Tongue (tissue), 2 donors: ENCODE results near the gene FOXL1. TPM values are rescaled to one million over a fixed set of nuclear protein-coding genes. Genes with fewer than 3 reads are reported as not detected.
"Not testable (repeated sequence)": the region's sequence is repeated elsewhere in the genome, so short reads cannot be mapped to it uniquely, and the experiment has no call there.

Experiments
- DNase-seq: peaks from one replicate; pipeline ENCODE4 v3.0.0-alpha.2; 2015
- total RNA-seq: library from RNA; depleted of rRNA; stranded (reverse); fragments of >200 nt; gene quantifications from one replicate; pipeline ENCODE4 v1.2.3, GENCODE V29; 2014

The FOXL1 gene
- total RNA-seq, 1 donor from 2014 or later: 1.8 TPM

GRCh38 chr16:86581458-86581857 lies 3.1 kb downstream of the FOXL1 start:
- DNase-seq: no peak

GRCh38 chr16:86584071-86584685 lies 5.8 kb downstream of the FOXL1 start:
- no peak for DNase-seq

GRCh38 chr16:86584726-86585721 lies 6.7 kb downstream of the FOXL1 start:
- no peak for DNase-seq

GRCh38 chr16:86585821-86586611 lies 7.7 kb downstream of the FOXL1 start:
- no peak for DNase-seq

GRCh38 chr16:86587487-86587886 lies 9.1 kb downstream of the FOXL1 start:
- DNase-seq: no peak

GRCh38 chr16:86587955-86588354 lies 9.6 kb downstream of the FOXL1 start:
- not testable (repeated sequence) for DNase-seq

- DNase-seq: no peak
Observed at GRCh38 chr16:86590501-86591144, 12.3 kb downstream of the FOXL1 start.

GRCh38 chr16:86591270-86591669 lies 12.9 kb downstream of the FOXL1 start:
- DNase-seq: no peak

- DNase-seq: no peak
Observed at GRCh38 chr16:86593913-86594620, 15.7 kb downstream of the FOXL1 start.

GRCh38 chr16:86594721-86595120 lies 16.4 kb downstream of the FOXL1 start:
- DNase-seq: no peak

- DNase-seq: no peak
Observed at GRCh38 chr16:86595983-86596605, 17.7 kb downstream of the FOXL1 start.

GRCh38 chr16:86597126-86597879 lies 19.0 kb downstream of the FOXL1 start:
- no peak for DNase-seq

- no peak for DNase-seq
Observed at GRCh38 chr16:86597880-86598606, 19.7 kb downstream of the FOXL1 start.

- no peak for DNase-seq
Observed at GRCh38 chr16:86598607-86599565, 20.5 kb downstream of the FOXL1 start.

GRCh38 chr16:86601356-86601755 lies 23.0 kb downstream of the FOXL1 start:
- no peak for DNase-seq

GRCh38 chr16:86602521-86602920 lies 24.2 kb downstream of the FOXL1 start:
- DNase-seq: no peak

GRCh38 chr16:86604436-86605193 lies 26.3 kb downstream of the FOXL1 start:
- DNase-seq: no peak
